NCI-H1694 treated with DMSO at 0.1 percent for 48 hours (cell line): Measurements from ENCODE around the gene LAMC1.
"Not testable (repeated sequence)": the region's sequence is repeated elsewhere in the genome, so short reads cannot be mapped to it uniquely, and the experiment has no call there.

Experiments used
- DNase-seq: peaks from one replicate; lab custom pipeline; 2025; lab: John Stamatoyannopoulos, UW

LAMC1 gene

DNA sequence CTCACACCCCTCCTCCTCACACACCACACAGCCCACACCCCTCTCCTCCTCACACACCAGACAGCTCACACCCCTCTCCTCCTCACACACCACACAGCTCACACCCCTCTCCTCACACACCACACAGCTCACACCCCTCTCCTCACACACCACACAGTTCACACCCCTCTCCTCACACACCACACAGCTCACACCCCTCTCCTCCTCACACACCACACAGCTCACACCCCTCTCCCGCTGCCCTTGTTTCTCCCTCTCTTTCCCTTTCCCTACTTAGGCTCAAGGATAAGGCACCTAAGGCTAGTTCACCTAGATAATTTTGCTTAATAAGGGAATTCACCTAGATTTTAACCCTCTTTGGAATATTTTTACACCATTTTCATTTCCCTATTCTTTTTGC is 126.8 kb downstream of the LAMC1 start:
- not testable (repeated sequence) for DNase-seq

DNA sequence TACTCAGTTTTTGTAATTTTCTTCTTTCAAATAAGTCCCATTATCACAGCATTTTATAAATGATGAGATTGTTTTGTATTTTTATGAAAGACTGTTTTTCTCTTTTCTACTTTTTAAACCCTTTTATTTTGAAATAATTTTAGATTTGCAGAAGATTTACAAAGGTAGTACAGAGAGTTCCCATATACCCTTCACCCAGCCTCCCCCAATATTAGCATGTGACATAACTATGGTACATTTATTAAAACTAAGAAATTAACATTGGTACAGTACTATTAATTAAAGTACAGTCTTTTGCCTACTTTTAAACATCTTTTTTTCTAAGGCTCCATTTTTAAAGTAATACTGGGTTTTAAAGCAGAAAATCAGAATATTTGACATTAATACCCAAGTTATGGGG is 127.2 kb downstream of the LAMC1 start:
- no peak for DNase-seq

DNA sequence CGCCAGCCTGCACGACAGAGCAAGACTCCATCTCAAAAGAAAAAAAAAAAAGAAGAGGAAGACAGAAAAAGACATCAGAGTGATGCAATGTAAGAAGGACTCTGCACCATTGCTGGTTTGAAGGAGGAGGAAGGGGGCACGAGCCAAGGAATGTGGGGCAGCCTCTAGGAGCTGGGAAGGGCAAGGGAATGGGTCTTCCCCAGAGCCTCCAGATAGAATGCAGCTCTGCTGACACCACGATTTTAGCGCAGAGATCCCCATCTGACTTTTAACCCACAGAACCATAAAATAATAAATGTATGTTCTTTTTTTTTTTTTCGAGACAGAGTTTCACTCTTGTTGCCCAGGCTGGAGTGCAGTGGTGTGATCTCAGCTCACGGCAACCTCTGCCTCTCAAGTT is 129.0 kb downstream of the LAMC1 start:
- DNase-seq, result no peak

DNA sequence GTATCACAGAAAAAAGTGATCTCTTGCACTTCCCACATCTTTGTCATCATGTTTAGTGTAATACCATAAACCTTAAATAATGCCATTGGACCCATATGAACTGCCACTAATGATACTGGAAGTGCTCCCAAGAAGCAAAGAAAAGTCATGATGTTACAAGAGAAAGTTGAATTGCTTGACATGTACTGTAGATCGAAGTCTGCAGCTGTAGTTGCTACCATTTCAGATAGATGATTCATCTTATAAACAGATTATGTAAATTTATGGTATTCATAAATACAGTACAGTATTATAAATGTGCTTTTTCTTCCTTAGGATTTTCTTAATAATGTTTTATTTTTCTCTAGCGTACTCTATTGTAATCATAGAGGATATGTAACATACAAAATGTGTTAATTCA is 132.7 kb downstream of the LAMC1 start:
- no peak for DNase-seq

DNA sequence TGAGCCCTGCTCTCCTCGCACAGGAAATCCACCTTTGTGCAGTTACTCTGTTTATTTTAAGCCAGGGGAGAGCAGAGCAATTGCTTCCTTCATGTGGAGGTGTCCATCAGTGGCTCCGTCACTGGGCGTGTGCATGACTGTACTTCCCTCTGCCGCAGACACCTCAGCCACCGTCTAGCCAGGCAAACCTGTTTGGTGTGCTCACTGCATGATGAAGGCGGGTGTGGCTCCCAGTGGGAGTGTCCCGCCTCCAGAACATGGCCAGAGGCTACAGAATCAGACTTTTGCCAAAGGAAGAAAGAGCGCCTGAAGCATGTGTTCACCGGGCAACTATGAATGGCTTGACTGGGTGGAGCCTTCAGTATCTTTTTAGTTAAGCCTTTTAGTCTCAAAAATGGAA is 136.7 kb downstream of the LAMC1 start:
- no peak for DNase-seq

DNA sequence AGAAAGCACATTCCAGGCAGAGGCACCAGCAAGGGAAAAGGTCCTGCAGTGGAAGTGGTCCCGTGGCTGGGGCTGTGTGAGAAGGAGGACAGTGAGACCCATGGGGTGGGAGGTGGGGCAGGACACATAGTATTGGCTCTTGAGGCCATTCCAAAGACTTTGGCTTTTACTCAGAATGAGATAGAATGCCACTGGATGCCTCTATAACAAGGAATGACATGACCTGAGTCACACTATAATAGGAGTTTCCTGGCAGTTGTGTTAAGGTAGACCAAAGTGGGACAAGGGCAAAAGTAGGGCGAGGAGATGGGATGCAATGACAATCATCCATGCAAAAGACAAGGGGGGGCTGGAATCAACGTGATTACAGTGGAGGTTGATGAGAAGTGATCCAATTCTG is 138.2 kb downstream of the LAMC1 start:
- no peak for DNase-seq

DNA sequence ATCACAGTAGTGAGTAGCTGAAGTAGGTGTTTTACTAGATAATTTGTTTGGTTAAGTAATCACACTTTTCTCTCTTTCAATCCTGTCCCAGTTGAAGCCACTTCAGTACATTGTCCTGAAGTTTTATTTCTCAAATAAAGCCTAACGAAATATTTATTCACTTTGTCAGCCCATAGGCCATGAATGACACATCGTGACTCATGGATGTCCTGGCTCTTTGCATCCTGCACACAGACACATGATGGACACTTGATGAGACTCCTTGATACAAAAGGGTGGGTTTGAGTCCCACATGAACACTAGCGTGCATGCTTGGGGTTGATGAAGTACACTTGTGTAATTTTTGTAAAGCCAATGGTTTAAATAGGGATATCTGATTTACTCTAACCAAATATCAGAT is 140.1 kb downstream of the LAMC1 start:
- no peak for DNase-seq

DNA sequence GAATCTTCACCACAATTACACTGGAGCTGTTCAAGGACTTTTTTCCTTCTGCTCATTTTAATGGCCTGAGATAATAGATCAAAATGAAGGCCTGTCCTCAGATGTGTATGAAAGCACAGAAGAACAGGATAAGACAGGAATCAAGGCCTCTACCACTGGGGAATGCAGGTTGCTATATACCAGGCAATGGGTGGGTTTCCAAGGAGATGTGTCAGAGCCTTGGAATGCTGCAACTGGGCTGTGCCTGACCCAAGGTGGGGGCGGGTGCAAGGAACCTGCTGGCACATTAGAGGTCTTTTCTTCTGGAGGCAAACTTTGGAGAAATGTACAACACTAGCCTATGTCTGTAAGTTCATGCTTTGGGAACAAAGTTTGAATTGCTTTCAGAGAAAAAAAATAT is 141.1 kb downstream of the LAMC1 start:
- DNase-seq, result no peak

DNA sequence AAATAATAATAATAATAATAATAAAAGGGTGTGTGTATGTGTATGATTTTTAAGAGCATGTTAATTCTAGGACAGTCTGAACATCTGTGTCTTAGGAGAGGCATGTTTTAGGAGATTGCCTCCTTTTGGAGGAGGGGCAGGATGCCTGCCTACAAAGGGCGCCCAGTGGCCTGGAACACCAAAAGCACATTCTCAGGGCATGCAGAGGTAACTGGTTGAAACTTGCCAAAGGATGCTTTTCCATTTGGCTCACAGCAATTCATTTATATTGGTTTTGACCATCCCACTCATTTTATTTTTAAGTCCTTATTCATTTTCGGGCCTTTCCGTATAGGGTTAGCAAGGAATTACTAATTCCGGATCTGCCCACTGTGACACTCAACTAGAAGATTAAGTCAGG is 141.7 kb downstream of the LAMC1 start:
- DNase-seq, result no peak

DNA sequence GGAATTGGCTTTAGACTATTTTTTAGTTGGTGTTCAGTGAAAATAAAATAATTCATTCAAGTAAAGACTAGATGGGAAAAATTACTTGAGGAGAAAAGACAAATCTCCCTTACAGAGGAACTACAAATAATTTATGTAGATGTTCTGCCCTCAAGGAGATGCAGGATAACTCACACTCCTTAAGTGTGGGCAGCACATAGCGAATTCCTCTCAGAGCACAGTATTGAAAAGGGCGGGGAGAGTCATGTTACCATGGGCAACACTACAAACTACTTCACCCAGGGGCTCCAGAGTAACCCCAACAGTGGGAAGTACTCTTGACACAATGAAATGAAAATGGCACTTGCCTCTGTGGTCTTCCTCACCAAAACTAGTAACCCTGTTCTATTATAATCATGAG is 142.2 kb downstream of the LAMC1 start:
- no peak for DNase-seq

DNA sequence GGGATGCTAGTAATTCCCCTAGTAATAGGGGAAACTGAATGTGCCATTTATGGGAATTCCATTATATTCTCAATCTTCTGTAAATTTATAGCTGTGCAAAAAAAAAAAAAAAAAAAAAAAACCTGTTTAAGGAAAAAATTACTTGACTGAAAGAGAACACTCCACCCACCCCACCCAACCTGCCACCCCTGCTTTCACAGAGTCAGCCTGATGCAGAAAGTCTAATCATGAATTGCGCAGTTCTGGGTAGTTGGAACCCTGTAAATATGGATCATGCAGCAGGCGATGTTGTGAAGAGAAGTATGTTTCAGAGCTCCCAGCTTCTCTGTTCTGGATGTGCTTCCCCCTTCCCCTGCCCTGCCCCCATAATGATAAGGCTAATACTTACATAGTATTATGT is 143.2 kb downstream of the LAMC1 start:
- DNase-seq, result no peak

DNA sequence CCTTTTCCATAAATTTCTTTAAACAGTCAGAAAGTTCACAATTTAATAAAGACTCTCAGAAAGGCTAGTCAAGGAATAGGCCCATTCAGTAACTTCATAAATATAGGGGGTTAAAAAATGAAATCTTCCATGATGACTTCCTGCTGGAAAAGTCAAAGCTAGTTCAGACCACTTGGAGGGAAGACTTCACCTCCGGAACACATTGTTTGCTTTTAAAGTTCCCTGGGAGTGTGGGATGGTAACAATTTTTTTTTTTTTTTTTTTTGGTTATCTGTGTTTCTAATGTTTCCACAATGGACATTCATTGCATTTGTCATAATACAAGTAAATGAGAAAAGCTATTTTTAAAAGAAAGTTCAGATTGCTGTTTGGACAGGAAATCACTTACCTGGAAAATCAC is 144.5 kb downstream of the LAMC1 start:
- no peak for DNase-seq

DNA sequence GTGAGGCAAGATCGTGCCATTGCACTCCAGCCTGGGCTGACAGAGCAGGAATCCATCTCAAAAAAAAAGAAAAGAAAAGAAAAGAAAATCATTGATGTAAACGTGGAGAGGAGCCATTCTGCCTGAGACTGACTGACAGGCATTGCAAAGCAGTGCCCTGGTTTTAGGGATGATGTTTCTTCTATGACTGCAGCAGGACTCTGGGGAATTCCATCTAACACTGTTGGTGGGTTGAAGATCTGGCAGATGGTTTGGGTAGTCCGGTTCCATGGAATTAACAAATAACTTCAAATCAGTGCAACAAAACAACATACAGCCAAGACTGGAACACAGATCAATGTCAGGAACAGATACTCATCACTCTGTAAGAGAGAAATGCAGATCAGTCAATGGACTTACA is 145.1 kb downstream of the LAMC1 start:
- no peak for DNase-seq

DNA sequence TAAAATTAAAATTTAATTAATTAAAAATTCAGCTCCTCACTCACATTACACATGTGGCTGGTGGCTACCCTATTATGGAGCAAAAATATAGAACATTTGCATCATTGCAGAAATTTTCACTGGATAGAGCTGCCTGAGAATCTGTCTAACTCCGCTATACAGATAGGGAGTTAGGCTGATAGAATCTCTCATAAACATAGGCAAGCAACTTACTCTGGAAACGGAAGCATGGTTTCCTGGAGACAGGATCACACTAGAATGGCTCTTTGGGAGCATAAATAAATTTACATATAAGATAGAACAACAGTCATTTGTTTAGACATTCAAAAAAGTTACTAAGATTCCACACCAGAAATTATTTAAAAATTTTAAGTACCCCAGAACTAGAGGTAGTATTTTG is 150.6 kb downstream of the LAMC1 start:
- DNase-seq, result no peak

DNA sequence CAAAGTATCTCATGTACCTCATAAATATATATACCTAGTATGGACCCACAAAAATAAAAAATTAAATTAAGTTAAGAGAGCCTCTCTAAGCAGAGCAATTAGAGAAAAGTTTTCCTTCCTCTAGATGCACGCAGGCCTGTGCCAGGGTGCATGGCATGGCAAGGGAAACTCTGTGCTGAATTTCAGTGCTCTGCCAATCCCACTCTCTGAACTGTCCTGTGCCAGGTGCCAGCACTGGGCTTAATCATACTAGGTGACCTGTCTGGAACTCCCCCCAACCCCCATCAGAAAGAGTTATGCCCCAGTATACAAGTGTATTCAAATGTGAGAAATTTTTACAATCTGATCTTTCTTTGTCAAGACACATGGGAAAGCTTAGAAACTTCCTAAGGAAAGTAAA is 152.4 kb downstream of the LAMC1 start:
- no peak for DNase-seq

DNA sequence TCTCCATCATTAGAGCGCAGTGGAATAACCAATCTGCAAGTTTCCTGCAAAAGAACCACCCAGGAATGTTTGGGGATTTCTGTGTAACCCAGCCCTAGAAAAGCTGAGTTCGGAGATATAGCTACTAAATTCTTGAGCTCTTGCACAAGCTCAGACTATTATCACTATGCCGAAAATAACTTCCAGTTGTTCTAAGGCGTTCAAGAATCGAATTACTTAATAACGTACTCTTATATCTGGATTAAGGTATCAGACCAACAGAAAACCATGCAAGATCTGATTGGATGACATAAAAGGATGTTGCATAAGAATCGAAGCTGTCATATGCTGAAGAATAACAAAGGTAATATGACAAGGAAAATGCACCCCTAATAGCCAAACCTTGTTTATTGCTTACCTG is 155.3 kb downstream of the LAMC1 start:
- DNase-seq, result no peak

DNA sequence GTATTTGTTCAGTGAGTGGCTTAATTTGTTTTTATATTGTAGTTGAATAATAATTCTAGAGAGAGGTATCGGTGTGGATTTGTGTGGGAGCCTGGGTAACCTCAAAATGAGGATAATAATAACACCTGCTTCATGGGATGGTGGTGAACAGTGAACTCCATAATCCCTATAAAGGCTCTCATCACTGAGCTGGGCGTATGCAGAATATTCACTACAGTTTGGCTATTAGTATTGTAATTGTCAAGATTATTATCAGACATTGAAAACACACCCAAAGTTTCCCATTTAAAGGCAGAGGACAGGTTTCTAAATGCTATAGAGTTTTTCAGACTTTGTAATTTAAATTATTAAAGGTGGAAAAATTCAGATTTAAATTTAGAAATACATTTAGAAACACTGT is 155.8 kb downstream of the LAMC1 start:
- no peak for DNase-seq

DNA sequence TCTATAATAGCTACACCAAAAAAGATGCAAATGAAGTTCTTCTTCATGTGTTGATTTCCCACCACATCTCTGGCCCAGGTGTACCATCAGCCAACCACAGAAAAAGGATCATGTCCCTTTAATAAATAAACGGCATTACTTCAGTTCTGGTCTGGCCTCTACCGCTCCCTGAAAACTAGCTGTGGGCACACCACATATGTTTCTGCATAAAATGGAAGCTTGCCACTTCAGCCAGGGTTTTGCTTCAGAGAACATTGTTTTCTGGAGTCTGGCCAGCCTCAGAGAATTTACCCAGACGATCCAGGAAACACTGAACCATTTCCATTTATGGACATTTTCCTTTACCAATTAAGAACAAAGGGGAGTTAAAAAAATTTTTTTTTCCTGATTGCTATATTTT is 157.0 kb downstream of the LAMC1 start:
- peak; percentile 97 for DNase-seq

DNA sequence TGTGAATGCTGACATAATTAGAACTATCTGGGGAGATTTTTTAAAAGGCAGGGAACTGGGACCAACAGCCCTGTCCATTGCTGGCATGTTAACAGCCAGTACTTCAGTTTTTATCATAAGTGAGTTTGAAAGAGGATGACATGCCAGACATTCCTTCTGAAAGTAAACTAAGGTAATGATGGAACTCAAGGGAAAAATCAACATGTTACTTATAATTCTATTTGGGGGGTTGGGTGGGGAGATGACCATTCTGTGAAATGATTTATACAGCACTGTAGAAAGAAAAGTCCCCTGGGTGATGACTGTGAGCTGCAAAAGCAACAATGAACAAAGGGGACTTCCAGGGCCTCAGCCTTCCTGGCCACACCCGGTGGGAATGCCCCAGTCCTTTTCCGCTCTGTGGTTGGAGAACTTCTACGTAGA is 157.4 kb downstream of the LAMC1 start:
- DNase-seq, result peak; percentile 62

DNA sequence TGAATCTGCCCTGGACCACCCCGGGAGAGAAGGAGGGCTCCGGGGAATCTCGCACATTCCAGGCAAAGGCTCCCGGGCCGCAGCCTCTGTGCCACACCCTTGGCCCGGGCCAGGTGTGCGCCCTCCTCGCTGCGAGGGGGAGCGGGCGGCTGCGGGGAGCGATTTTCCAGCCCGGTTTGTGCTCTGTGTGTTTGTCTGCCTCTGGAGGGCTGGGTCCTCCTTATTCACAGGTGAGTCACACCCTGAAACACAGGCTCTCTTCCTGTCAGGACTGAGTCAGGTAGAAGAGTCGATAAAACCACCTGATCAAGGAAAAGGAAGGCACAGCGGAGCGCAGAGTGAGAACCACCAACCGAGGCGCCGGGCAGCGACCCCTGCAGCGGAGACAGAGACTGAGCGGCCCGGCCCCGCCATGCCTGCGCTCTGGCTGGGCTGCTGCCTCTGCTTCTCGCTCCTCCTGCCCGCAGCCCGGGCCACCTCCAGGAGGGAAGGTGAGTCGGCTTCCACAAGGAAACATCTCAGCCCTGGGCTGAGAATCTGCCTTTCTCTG is 162.8 kb downstream of the LAMC1 start, which contains the start of gene LAMC2:
Gene LAMC2 (plus strand): TSS at position 324 of the 550 bp plus-strand sequence. CDS start 89 bp downstream, at position 413.
- no peak for DNase-seq

DNA sequence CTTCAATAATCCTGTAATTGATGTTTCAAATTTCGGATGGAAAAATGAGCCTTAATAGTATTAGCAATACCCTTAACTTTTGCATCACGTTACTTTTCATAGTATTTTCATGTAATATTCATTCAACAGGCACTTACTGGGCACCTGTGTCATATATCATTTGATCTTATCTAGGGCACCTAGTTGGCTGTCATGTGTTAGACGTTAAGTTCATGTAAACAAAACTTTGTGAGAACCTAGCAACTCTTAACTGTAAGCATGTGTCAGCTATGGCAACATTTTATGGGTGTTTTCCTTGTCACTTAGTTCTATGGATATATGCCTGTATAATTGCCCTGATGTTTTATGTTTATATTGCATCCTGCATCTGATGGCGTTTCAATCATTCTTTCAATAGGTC is 163.6 kb downstream of the LAMC1 start:
- no peak for DNase-seq

DNA sequence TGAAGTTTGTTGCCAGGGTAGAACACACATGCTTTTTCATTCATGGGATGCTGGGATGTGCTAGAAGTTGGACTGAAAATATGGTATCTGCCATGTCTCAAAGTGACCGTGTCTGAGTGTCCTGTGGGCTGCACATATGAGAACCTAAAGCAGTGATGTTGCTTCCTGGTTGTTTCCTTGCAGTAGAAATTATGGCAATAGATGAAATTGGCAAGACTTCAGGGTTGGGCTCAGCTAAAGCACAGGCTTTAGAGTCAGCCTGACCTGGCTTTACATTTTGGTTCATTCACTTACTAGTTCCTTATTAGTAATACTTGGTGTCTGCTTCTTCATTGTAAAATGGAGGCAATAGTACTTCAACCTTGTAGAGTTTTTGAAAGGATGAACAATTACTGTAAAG is 165.0 kb downstream of the LAMC1 start:
- no peak for DNase-seq

DNA sequence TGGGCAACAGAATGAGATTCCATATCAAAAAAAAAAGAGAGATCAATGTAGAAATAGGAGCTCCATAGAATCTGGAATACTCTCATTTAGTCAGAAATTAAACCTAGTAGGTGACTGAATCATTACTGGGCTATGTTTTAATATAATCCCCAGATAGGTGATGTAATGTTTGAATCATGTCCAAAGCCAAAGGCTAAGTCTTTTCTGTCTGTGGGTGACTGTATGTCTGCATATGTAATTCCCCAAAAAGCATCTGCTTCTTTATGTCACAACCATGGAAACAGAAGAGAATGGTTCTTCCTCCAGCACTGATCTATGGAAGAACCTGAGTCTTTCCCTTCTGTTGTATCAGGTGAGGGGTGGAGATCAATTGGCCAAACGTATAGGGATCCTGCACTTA is 168.6 kb downstream of the LAMC1 start:
- DNase-seq, result no peak

DNA sequence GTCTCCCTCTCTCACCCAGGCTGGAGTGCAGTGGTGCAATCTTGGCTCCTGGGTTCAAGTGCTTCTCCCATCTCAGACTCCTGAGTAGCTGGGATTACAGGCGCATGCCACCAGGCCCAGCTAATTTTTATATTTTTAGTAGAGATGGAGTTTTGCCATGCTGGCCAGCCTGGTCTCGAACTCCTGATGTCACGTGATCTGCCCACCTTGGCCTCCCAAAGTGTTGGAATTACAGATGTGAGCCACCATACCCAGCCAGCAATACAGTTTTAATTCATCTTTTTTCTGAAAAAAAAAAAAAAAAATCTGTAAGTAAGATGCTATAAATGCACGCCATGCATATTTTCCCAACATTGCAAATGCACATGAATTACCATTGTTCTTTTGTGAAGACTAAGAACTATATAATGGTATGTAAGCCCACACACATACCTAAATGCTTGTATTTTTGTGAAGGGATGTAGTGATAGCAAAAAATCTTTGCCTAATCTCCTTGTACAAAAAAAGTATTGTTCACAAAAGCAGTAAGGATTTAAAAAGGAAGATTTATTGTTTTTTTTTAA is 170.8 kb downstream of the LAMC1 start:
- no peak for DNase-seq
